ENCODE data around the gene DDIT4. TPM values are rescaled to one million over a fixed set of nuclear protein-coding genes. Genes with fewer than 3 reads are reported as not detected.

The DDIT4 gene
- total RNA-seq, 1 experiment from 2014 or later, result 462 TPM

- CTCF ChIA-PET, result interaction anchor here (2.0 kb wide), 1 partner anchor 17 kb away, joined by 5 read pairs; no protein-coding TSS in a partner anchor
Measured at GRCh38 chr10:72258617-72259016, 15.1 kb upstream of the DDIT4 start.

More at GRCh38 chr10:72258617-72259016, 15.1 kb upstream of the DDIT4 start:
- Histone ChIP-seq H3K9me2 (ENCODE audit: insufficient read depth) (no peaks in the 10 kb centered on the region), H3K4me1 (ENCODE audit: control insufficient read depth in 1 of 2, insufficient read depth in 2 of 2, low read length in 2 of 2) (peaks cover 47 to 75% of the 10 kb centered on the region in 2 experiments), H3K9me3 (ENCODE audit: control insufficient read depth in 1 of 2, insufficient read depth in 1 of 2, low read depth in 1 of 2, low read length in 2 of 2) (no peaks in the 10 kb centered on the region), H3K36me3 (ENCODE audit: control insufficient read depth in 1 of 2, insufficient read depth in 2 of 2, low read length in 2 of 2) (no peaks in the 10 kb centered on the region), H3K4me2 (ENCODE audit: low read length) (no peak overlapping the region), H2AFZ (ENCODE audit: low read depth, low read length, poor library complexity, severe bottlenecking) (no peak overlapping the region), H3K27ac (ENCODE audit: low read depth, low read length) (no peak overlapping the region; the same call in 1 of the 2 replicates), H3K4me3 (replicated peaks in 1 of 2; ENCODE audit: low read depth in 1 of 2, low read length in 2 of 2) (no peak overlapping the region), H4K20me1 (ENCODE audit: insufficient read depth) (no peaks in the 10 kb centered on the region), H3K79me2 (ENCODE audit: insufficient read depth, low read length) (no peaks in the 10 kb centered on the region), H3K9ac (ENCODE audit: low read length) (no peak overlapping the region), H3K27me3 (ENCODE audit: insufficient read depth, low read length) (no peaks in the 10 kb centered on the region)
- no TSS peak for BruUV-seq (replicated peaks)
- POLR2A ChIA-PET, result interaction anchor here (1.0 to 9.2 kb wide), 5 partner anchors 11 to 68 kb away, joined by 3 to 166 read pairs (median 4); partner anchors contain the start of gene DDIT4
- intact Hi-C loops (cut with micrococcal nuclease), result no loop called here
- RAD21 ChIA-PET (ENCODE audit: low non-redundant PET in 1 of 2, low total read pairs in 2 of 2, uncharacterized antibody in 2 of 2, unreplicated experiment in 2 of 2), result no interaction called here
- TF ChIP-seq CTCF (IDR thresholded peaks at IDR 0.05 in 2 of 3, conservative IDR thresholded peaks at IDR 0.05 in 1 of 3; ENCODE audit: borderline replicate concordance in 1 of 3, insufficient read depth in 1 of 3, low read depth in 2 of 3, low read length in 2 of 3), result 0 out of 6 replicates have a peak, but pooled peaks of 2 of the 3 experiments have one; percentile 16 to 20
- no peak for TF ChIP-seq EZH2phosphoT487 (IDR thresholded peaks at IDR 0.05; ENCODE audit: borderline replicate concordance)
- DNase-seq (ENCODE audit: low read depth, low spot score), result no peak
- ATAC-seq, result no peak

Measured in HCT116 (cell line).